Islet precursor cell (in vitro differentiated cells): ENCODE data around the gene SARNP.

Experiments used
- DNase-seq: peaks from one replicate; pipeline ENCODE4 v3.0.0-alpha.2; 2018

SARNP gene

GRCh38 chr12:55721601-55722213, 95.8 kb downstream of the SARNP start:
- DNase-seq: no peak

- peak; percentile 96 for DNase-seq
Observed at GRCh38 chr12:55720894-55721444, 96.6 kb downstream of the SARNP start.

GRCh38 chr12:55720071-55720564, 97.4 kb downstream of the SARNP start, which contains the start of gene RDH5:
TSS of gene RDH5 (plus strand) at chr12:55720393. CDS start at chr12:55721185, 792 bp downstream.
- DNase-seq: no peak

- no peak for DNase-seq
Observed at GRCh38 chr12:55719371-55719770, 98.2 kb downstream of the SARNP start.

- no peak for DNase-seq
Observed at GRCh38 chr12:55718624-55719275, 98.8 kb downstream of the SARNP start.

GRCh38 chr12:55718015-55718414, 99.5 kb downstream of the SARNP start:
- no peak for DNase-seq

GRCh38 chr12:55717011-55718007, 100.2 kb downstream of the SARNP start:
- DNase-seq: peak; percentile 85

GRCh38 chr12:55716582-55716957, 101.0 kb downstream of the SARNP start:
- no peak for DNase-seq

- DNase-seq: peak; percentile 96
Observed at GRCh38 chr12:55715833-55716581, 101.5 kb downstream of the SARNP start, which contains the start of gene BLOC1S1. TSS of gene BLOC1S1 (plus strand) at chr12:55716046. CDS start at chr12:55716052, 6 bp downstream.

GRCh38 chr12:55715169-55715764, 102.3 kb downstream of the SARNP start:
- no peak for DNase-seq

GRCh38 chr12:55713721-55714120, 103.8 kb downstream of the SARNP start:
- DNase-seq: no peak

- no peak for DNase-seq
Observed at GRCh38 chr12:55712700-55713415, 104.7 kb downstream of the SARNP start.

GRCh38 chr12:55711786-55712553, 105.6 kb downstream of the SARNP start:
- no peak for DNase-seq

- no peak for DNase-seq
Observed at GRCh38 chr12:55708695-55709233, 108.8 kb downstream of the SARNP start.

- peak; percentile 96 for DNase-seq
Observed at GRCh38 chr12:55707841-55708694, 109.5 kb downstream of the SARNP start, which contains the start of gene ITGA7. TSS of gene ITGA7 (minus strand) at chr12:55707904. CDS start at chr12:55707682, 222 bp downstream.
